ENCODE measurements around the gene SSR4. TPM values are rescaled to one million over a fixed set of nuclear protein-coding genes. Genes with fewer than 3 reads are reported as not detected.

Gene SSR4
- polyA plus RNA-seq, 1 donor (not counting 4 experiments of a cell fraction or from before 2014, with no cell fraction given), result 187 TPM

DNA sequence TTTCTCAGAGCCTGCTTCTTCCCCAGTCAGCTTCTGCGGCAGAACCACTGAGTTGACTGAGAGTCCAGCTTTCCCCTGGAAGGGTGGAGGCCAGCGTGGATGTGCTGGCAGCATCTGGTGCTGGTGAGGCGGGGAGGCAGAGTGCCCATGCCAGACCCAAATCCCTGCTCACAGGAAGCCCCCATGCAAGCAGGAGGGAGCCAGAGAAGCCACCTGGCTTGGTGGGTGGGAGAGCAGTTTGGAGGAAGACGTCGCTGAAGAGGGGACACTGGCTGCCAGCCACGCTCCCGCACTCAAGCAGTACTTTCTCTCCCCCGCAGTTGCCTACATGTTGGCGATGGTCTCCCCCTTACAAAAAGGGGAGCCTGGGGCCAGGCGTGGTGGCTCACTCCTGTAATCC lies 29.9 kb downstream of the SSR4 start:
- Histone ChIP-seq H3K4me3 (ENCODE audit: control insufficient read depth in 2 of 3, extremely low read depth in 1 of 3, insufficient read depth in 2 of 3, low read depth in 1 of 3, low read length in 3 of 3) (no peak overlapping the region), H3K27ac (ENCODE audit: control insufficient read depth, insufficient read depth, low read length) (no peak overlapping the region), H2AFZ (ENCODE audit: control insufficient read depth, low read length) (no peak overlapping the region), H3K4me2 (ENCODE audit: control insufficient read depth, extremely low read depth, insufficient read depth, low read depth, low read length) (no peak overlapping the region), H3K9ac (ENCODE audit: control insufficient read depth, extremely low read depth, insufficient read depth, low read length) (no peak overlapping the region), H3K4me1 (ENCODE audit: control insufficient read depth, extremely low read depth, insufficient read depth, low read length) (no peaks in the 10 kb centered on the region), H4K20me1 (ENCODE audit: control insufficient read depth, extremely low read depth, insufficient read depth, low read length) (no peaks in the 10 kb centered on the region), H3K36me3 (ENCODE audit: control insufficient read depth in 2 of 2, extremely low read depth in 1 of 2, insufficient read depth in 2 of 2, low read length in 2 of 2) (no peaks in the 10 kb centered on the region), H3K9me1 (ENCODE audit: control insufficient read depth, extremely low read depth, insufficient read depth, low read length) (no peaks in the 10 kb centered on the region), H3K79me2 (ENCODE audit: control insufficient read depth, insufficient read depth, low read length) (no peaks in the 10 kb centered on the region), H3K9me3 (ENCODE audit: control insufficient read depth, low read depth, low read length) (no peaks in the 10 kb centered on the region), H3K27me3 (ENCODE audit: control insufficient read depth, extremely low read depth, insufficient read depth, low read length) (peaks cover 22% of the 10 kb centered on the region)
- FAIRE-seq (no peak), DNase-seq (ENCODE audit: low read depth, low spot score) (no peak)
- dilution Hi-C loops (cut with MboI; ENCODE audit: extremely low pct_ligation_motif_present, low sequenced_read_pairs), result no loop called here
- TF ChIP-seq, protein P1, sequence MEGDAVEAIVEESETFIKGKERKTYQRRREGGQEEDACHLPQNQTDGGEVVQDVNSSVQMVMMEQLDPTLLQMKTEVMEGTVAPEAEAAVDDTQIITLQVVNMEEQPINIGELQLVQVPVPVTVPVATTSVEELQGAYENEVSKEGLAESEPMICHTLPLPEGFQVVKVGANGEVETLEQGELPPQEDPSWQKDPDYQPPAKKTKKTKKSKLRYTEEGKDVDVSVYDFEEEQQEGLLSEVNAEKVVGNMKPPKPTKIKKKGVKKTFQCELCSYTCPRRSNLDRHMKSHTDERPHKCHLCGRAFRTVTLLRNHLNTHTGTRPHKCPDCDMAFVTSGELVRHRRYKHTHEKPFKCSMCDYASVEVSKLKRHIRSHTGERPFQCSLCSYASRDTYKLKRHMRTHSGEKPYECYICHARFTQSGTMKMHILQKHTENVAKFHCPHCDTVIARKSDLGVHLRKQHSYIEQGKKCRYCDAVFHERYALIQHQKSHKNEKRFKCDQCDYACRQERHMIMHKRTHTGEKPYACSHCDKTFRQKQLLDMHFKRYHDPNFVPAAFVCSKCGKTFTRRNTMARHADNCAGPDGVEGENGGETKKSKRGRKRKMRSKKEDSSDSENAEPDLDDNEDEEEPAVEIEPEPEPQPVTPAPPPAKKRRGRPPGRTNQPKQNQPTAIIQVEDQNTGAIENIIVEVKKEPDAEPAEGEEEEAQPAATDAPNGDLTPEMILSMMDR (optimal IDR thresholded peaks at IDR 0.05 in 1 of 3, IDR thresholded peaks at IDR 0.05 in 1 of 3, conservative IDR thresholded peaks at IDR 0.05 in 1 of 3; ENCODE audit: extremely low read depth in 1 of 3, insufficient read depth in 2 of 3, low read length in 3 of 3), result no peak
- no peak for TF ChIP-seq EZH2 (IDR thresholded peaks at IDR 0.05; ENCODE audit: low read length)

DNA sequence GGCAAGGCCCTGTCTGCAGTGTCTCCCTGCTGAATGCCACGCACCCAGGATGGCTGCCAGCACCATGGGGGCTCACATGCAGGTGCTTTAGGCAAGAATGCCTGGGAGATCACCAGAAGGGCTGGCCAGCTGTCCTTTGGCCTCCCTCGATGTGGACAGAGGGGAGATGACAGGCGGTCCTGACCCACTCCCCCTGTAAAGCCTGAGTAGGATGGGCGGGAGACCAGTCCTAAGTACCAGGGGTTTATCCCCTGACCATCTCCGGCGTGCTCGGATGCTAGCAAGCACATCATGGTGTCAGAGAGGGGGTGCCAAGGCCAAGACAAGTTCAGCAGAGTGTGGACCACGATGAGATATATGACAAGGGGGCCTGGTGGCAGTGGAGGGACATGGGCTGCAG lies 30.6 kb downstream of the SSR4 start:
- Histone ChIP-seq H3K27ac (ENCODE audit: control insufficient read depth, insufficient read depth, low read length) (no peak overlapping the region), H3K4me3 (ENCODE audit: control insufficient read depth in 2 of 3, extremely low read depth in 1 of 3, insufficient read depth in 2 of 3, low read depth in 1 of 3, low read length in 3 of 3) (no peak overlapping the region), H3K36me3 (ENCODE audit: control insufficient read depth in 2 of 2, extremely low read depth in 1 of 2, insufficient read depth in 2 of 2, low read length in 2 of 2) (no peaks in the 10 kb centered on the region), H3K4me1 (ENCODE audit: control insufficient read depth, extremely low read depth, insufficient read depth, low read length) (no peaks in the 10 kb centered on the region), H3K9me1 (ENCODE audit: control insufficient read depth, extremely low read depth, insufficient read depth, low read length) (no peaks in the 10 kb centered on the region), H3K79me2 (ENCODE audit: control insufficient read depth, insufficient read depth, low read length) (no peaks in the 10 kb centered on the region), H3K9me3 (ENCODE audit: control insufficient read depth, low read depth, low read length) (no peaks in the 10 kb centered on the region), H4K20me1 (ENCODE audit: control insufficient read depth, extremely low read depth, insufficient read depth, low read length) (no peaks in the 10 kb centered on the region), H2AFZ (ENCODE audit: control insufficient read depth, low read length) (no peak overlapping the region), H3K27me3 (ENCODE audit: control insufficient read depth, extremely low read depth, insufficient read depth, low read length) (peaks cover 24% of the 10 kb centered on the region), H3K9ac (ENCODE audit: control insufficient read depth, extremely low read depth, insufficient read depth, low read length) (no peak overlapping the region), H3K4me2 (ENCODE audit: control insufficient read depth, extremely low read depth, insufficient read depth, low read depth, low read length) (no peak overlapping the region)
- DNase-seq (ENCODE audit: low read depth, low spot score) (no peak), FAIRE-seq (no peak)
- TF ChIP-seq, protein P1 (optimal IDR thresholded peaks at IDR 0.05 in 1 of 3, IDR thresholded peaks at IDR 0.05 in 1 of 3, conservative IDR thresholded peaks at IDR 0.05 in 1 of 3; ENCODE audit: extremely low read depth in 1 of 3, insufficient read depth in 2 of 3, low read length in 3 of 3), result no peak
- TF ChIP-seq EZH2 (IDR thresholded peaks at IDR 0.05; ENCODE audit: low read length), result no peak
- dilution Hi-C loops (cut with MboI; ENCODE audit: extremely low pct_ligation_motif_present, low sequenced_read_pairs), result no loop called here
